Middle frontal gyrus (tissue), 1 donor: ENCODE data around the gene KRTAP8-1.

Experiments
- DNase-seq: peaks from one replicate; pipeline ENCODE4 v3.0.0-alpha.2; 2015; ENCODE audit warnings: low spot score; ENCODE audit errors: extremely low spot score

Gene KRTAP8-1, protein sequence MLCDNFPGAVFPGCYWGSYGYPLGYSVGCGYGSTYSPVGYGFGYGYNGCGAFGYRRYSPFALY

DNA sequence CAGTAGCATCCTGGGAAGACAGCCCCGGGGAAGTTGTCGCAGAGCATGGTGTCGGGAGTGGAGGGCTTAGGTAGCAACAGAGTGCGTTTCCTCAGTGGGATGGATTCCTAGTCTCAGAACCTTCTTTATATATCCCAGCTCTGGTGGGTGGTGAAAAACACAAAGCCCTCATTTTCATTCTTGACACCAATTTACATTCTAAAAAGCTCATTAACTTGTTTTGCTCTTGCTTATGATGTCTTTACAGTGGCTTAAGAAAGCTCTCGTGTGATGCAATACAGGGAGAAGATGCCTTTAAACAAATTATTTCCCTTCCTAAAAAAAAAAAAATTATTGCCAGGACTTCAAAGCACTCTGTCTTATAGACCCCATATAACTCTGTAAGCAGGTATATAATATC lies at the start of gene KRTAP8-1:
Gene KRTAP8-1, minus strand, starts transcription at position 101 of the 400 bp plus-strand sequence. Its CDS starts 54 bp downstream, at position 47.
- no peak for DNase-seq

DNA sequence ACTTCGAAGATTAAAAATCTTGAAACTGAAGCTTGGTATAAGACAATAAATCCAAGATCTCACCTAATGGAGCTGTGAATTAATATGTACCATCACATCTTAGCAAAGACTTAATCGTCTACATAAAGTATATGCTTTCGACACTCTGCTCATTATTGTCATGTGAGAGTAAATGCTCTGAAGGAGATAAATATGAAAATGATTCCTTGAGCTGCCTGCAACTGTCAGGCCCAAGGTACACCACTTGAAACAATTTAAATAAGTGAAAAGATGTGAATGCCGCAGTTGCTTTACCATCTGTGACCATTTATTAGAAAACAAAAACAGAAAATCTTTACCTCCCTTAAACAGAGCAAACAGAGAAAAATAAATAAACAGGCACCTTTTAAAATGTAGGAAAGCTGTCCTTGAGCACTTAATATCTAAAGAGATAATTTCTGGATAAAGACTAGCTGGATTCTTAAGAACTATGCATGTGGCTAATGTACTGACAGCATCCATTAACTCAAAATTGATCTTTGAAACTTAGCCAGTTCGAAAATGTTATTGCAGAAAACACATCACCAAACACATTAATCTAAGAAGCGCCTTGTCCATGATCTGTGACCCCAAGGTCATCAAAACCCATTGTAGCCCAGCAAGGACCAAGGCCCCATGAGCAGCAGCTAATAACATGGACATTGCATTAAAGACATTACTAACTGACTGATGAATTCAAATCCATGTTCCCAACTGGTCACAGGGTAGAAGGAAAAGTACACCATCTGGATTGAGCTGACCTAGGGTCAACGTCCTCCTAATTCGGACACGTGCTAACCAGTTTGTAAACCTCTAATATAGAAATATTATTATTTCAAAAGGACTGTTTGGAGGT lies 34.8 kb upstream of the KRTAP8-1 start:
- no peak for DNase-seq

DNA sequence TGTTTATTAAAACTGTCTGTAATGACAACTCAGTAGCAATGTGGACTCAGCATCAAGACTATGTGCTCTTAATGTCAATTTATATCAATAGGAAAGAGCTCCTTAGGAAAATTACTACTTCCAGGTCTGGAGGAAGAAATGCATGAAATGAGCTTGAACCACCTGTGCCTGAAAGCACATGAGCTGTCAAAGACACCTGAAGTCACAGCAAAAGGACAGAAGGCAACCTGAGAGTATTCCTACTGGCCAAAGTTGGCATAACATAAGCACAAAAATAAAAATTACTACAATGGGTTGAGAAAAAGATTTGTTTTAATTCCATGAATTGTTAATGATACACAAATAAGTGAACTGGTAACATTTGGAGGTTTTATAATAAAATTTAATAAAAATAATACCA lies 29.9 kb upstream of the KRTAP8-1 start:
- no peak for DNase-seq

DNA sequence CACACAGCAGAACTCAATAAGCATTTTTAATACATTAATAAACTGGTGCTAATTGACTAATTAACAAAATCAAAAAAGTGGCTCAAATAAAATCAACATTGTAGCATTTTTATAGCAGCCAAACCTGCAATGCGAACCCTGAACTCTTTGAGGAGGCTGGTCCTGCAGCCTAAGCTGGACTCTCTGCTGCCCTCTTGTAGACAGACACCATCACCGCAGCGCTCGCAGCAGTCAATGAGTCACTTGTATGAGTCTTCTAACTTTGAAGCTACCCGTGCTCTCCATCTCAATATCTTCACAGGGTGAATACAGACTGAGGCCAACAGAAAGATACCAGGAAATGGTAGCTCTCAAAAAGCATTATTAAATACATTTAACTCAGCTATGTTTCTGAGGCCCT lies 26.2 kb upstream of the KRTAP8-1 start:
- no peak for DNase-seq

DNA sequence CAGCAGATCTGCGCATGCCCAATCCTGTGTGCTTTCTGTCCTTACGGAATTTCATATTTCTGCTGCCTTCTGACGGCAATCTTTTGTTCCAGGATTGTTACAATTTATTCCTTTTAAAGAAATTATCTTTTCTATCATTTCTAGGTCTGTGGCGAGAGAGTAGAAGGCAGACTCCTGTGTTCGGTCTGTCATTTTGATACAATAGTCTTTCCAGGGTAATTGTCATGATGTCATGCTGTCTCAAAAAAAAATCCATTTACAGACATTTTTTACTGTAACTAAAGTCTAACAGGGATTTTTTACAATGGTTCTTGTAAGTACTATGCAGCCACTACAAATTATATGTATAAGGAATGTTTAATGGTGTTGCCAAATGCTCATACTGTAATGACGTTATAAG lies 25.5 kb upstream of the KRTAP8-1 start:
- DNase-seq = no peak

DNA sequence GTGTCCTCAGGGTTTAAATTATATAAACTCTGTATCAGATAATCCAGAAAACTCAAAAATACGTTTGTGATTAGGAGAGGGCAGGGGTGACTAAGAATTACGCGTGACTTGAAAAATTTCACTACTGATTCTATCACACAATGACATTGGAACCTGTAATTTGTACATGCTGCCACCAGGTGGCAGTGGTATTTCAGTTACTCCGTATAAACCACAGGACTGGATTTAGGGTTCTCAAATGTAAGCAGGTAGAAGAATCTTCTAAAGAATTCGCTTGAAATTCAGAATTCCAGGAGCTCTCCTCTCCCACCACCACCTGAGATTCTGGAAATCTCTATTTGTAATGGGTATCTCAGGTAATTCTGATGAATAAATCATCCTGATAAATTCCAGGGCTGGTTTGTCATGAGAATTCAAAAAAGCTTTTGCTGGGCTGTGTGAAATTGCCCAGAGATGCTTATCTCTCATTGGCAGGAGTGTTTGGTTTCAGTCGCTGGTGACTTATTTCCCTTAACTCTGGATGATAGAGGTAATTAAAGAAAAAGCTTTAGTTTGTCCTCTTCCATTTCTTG lies 18.2 kb upstream of the KRTAP8-1 start:
- no peak for DNase-seq

DNA sequence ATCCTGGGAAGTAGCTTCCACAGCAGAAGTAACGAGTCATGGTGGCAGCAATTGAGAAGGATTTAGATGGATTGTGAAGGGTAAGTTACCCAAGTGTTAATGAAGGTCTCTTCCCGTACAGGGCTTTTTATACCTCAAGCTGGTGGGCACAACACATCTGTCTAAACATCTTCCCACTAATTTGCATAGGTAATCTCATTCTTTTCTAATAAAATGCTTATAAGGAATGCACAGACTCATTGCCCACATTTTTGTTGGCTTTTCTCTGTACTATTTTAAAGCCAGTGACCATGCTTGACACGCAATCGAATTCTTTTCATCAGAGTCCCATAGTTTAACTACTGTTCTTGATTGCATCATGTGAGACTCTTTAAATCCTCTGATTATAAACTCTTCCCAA lies 16.6 kb upstream of the KRTAP8-1 start, which contains the start of gene KRTAP7-1:
Gene KRTAP7-1, minus strand, starts transcription at position 101 of the 400 bp plus-strand sequence. Its CDS starts 61 bp downstream, at position 40.
- DNase-seq = no peak

DNA sequence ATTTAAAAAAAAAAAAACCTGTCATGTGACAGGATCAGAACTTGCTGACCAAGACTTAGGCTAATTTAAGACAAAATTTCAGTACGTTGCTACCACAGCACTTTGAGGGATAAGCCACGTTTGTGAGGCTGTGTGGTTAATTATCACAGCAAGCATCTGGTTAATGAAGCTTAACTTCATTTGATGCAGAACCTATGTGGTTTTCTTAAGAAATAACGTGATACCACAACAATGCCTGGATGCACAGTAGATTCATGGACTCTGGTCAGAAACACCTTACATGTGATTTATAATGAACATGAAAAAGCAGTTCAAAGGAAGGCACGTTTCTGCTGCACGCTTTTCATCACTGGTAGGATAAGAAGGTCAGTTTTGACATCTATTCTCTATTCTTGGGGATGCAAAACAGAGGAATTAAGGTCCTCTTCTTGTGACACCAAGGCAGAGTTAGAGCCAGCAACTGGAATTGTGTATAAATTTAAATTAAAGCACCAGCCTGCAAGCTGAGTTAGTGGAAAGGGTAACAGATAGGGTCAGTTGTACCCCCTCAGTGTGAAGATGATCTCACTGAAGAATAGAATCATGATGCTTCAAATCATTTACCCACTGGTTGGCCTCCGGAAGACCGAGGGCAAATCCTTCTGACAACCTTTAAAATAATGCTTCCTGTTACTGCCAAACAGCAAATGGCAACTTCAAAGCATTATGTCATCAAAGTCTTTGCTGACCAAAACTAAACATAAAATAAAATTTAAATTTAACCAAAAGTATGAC lies 6.0 kb upstream of the KRTAP8-1 start:
- no peak for DNase-seq

DNA sequence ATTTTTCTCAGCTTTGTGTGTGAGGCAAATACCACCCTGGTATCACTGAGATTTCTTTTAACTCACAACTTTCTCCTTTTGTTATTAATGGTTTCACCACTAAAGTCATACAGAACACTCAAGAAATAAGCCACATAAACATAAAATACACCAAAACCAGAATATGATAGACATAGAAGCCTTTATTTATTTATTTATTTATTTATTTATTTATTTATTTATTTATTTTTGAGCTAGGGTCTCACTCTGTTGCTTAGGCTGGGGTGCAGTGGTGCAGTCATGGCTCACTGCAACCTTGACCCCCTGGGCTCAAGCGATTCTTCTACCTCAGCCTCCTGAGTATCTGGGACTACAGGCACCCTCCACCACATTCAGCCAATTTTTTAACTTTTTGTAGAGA lies 12.5 kb downstream of the KRTAP8-1 start:
- DNase-seq = no peak

DNA sequence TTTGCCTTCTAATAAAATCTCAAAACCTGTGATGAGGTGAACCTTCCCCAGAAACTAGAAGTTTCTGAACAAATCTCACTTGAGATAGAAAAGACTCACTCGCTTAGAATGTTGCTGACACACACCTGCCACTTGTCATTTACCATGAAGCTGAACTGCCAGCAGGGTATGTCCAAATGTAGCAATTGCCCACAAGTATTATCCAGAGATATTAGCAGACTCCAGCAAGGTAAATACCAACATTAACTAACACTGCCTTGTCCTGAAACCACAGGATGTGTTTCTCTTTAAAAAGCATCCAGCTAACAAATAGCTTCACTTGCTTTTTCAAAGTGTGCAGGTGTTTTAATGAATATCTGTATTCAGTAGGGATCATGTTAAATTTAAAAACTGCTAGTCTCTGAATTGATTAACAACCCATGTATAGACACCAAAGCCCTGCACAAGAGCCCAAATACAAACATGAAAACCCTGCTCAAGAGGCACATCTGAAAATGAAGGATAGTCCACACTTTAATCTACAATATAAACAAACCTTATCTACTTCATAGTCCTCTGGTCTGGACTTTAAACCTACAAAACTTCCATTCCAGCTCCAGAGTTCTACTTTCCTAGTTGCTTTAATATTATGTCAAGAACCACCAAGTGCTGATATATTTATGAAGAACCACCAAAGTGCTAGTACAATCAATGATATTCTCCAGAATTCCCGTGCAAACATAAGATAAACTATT lies 19.3 kb downstream of the KRTAP8-1 start:
- DNase-seq = no peak

DNA sequence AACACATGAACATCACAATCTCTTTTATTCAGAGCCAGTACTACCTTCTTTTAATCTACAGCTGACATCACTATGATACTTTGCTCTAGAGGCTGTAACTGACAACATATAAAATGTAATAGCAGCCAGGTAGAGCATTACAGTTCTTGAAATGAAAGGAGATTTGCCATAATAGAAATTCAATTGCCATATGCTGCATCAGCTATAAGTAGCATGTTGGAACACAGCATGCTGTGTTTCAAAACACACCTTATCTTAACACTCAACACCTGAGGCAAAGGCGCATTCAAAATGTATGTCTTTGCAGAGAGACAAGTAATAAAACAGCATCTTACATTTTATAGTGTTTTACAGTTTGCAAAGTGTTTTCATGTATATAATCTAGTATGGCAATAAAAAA lies 33.8 kb downstream of the KRTAP8-1 start:
- no peak for DNase-seq

DNA sequence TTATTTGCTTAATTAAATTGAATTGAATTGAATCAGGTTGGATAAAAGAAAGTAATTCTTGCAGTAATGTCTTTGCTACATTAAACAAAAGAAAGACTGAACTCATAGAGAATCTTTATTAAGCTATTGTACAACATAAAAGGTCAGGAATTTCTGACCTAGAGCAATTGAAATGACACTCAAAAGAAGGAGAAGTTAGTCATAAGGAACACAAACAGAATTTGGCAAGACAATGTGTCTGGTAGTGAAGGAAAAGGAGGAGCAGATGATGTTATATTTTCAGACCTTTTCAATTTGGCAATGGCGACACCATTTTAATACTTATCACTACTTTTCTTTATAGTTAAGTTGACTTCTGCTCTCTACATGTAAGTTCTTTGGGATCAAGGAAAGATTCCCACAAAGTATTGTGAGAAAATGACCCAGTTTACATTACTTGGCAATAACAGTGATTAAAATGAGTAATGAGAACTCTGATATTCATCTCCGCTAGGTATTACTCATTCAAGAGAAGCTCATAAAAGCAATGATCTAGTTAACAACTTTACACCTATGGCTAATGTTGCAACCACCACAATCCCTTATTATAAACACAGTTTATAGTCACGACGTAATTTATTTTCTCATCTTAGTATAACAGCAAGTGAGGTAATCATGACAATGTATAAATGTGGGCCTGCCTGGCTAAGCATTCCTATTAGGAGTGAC lies 43.2 kb downstream of the KRTAP8-1 start:
- DNase-seq = no peak
